HEK293T (cell line): Measurements from ENCODE around the gene SORBS2.

Experiments
- ARNT ChIP-seq: fragments of 450-650 bp; IDR thresholded peaks from 2 replicates; pipeline ENCODE4 v1.6.1; 2017; ENCODE audit warnings: mild to moderate bottlenecking
- BHLHE40 ChIP-seq: fragments of 450-650 bp; IDR thresholded peaks from 2 replicates; pipeline ENCODE4 v1.6.1; 2016; ENCODE audit warnings: mild to moderate bottlenecking, moderate library complexity, borderline replicate concordance
- CTBP1 ChIP-seq: fragments of 450-650 bp; IDR thresholded peaks from 2 replicates; pipeline ENCODE4 v1.6.1; 2016; ENCODE audit warnings: borderline replicate concordance
- ELF4 ChIP-seq: fragments of 450-650 bp; IDR thresholded peaks from 2 replicates; pipeline ENCODE4 v1.6.1; 2017; ENCODE audit warnings: antibody characterized with exemption
- FOXA1 ChIP-seq: fragments of 450-650 bp; IDR thresholded peaks from 2 replicates; pipeline ENCODE4 v1.6.1; 2016; ENCODE audit warnings: mild to moderate bottlenecking
- FOXK2 ChIP-seq: fragments of 450-650 bp; IDR thresholded peaks from 2 replicates; pipeline ENCODE4 v1.6.1; 2016; ENCODE audit warnings: mild to moderate bottlenecking
- FOXM1 ChIP-seq: fragments of 450-650 bp; IDR thresholded peaks from 2 replicates; pipeline ENCODE4 v1.6.1; 2017; ENCODE audit warnings: mild to moderate bottlenecking, borderline replicate concordance
- HDGF ChIP-seq: fragments of 450-650 bp; IDR thresholded peaks from 2 replicates; pipeline ENCODE4 v1.6.1; 2017; ENCODE audit warnings: antibody characterized with exemption, borderline replicate concordance
- L3MBTL2 ChIP-seq: fragments of 450-650 bp; conservative IDR thresholded peaks from 2 replicates; pipeline ENCODE4 v1.6.1; 2016; ENCODE audit warnings: mild to moderate bottlenecking
- NFRKB ChIP-seq: fragments of 450-650 bp; IDR thresholded peaks from 2 replicates; pipeline ENCODE4 v1.6.1; 2016; ENCODE audit warnings: mild to moderate bottlenecking, moderate library complexity
- SP1 ChIP-seq: fragments of 450-650 bp; IDR thresholded peaks from 2 replicates; pipeline ENCODE4 v1.6.1; 2017
- SUZ12 ChIP-seq: fragments of 450-650 bp; IDR thresholded peaks from 2 replicates; pipeline ENCODE4 v1.6.1; 2016; ENCODE audit warnings: mild to moderate bottlenecking
- TARDBP ChIP-seq: fragments of 450-650 bp; IDR thresholded peaks from 2 replicates; pipeline ENCODE4 v1.6.1; 2016
- ZNF384 ChIP-seq: fragments of 450-650 bp; IDR thresholded peaks from 2 replicates; pipeline ENCODE4 v1.6.1; 2016

DNA sequence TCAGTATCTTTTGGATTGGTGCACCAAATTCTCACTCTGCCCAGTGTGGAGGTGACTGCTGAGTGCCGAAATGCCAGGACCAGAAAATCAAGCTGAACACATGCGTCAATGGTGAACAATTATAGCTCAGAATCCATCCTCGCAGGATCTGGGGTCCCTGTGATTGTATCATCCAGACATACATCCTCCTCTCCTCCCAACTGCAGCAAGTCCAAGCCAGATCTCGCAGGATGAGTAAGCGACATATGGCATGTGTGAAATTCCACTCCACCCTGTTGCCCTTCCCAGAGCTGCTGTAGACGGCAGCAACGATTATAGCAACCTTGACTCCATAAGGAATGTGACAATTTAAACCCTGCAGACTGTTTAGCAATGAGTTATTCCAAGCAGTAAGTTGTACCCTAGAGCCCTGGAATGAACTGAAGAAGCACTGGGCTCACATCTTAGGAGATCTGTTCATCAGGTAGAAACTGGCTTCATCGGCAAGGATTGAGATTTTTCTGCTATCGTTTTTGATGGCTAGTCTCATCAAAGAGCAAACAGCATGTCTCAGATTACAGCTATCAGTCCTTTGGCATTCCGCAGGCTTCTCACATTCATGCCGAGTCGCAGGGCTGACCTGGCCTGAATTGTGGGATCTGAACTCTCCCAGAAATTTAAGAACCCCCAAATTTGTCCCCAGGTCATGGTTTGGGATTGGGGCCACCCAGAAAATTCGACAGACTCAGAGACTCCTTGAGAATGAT is 35.5 kb upstream of the SORBS2 start:
- TF ChIP-seq BHLHE40, result no peak
- no peak for TF ChIP-seq ZNF384
- no peak for TF ChIP-seq FOXK2
- TF ChIP-seq ELF4, result no peak
- no peak for TF ChIP-seq L3MBTL2
- no peak for TF ChIP-seq SUZ12
- TF ChIP-seq SP1, result no peak
- TF ChIP-seq HDGF, result no peak
- no peak for TF ChIP-seq ARNT
- no peak for TF ChIP-seq FOXA1
- no peak for TF ChIP-seq FOXM1
- no peak for TF ChIP-seq NFRKB
- no peak for TF ChIP-seq TARDBP
- no peak for TF ChIP-seq CTBP1
